GM18508 (cell line): ENCODE results near the gene CYP4F11.
"Not testable (repeated sequence)": the region's sequence is repeated elsewhere in the genome, so short reads cannot be mapped to it uniquely, and the experiment has no call there.

ENCODE experiments used
- ATAC-seq: cut with Tn5 transposase; IDR thresholded peaks from one replicate; pipeline ENCODE4 v1.9.1; 2021; ENCODE audit warnings: moderate number of reproducible peaks; ENCODE audit not compliant: insufficient read depth, unreplicated experiment

Gene CYP4F11

DNA sequence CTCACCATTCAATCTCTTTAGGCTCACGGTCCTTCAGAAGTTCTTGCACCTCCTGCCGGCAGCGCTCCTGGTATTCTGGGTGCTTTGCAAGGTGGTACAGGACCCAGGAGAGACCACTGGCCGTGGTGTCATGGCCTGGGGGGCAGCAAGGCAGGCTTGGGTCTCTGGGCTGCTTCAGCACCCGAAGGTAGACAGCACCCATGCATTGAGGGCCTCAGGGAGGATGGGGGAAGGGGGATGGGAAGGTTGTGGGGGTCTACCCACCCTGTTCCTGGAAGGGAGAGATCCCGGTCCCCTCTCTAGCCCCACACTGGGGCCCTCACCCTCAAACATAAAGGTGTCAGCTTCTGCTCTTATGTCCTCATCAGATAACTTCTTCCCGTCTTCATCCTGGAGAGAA, 48.4 kb downstream of the CYP4F11 start:
- no peak for ATAC-seq

DNA sequence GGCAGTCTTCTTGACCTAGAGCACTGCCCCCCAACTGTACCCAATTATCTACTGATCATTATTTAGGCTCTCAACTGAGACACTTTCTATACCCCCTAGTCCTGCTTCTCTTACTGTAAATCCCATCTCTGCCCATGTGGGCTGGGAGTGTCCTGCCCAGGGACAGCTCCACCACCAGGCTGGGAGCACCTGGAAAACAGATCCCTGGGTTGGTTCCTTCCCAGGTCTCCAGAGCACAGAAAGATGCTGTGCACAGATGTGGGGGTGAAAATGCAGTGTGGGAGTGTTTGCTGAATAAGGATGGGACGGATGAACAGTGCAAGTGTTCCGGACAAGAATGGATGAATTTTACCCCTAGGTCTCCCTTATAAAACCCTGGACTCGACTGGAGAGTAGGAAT, 49.2 kb downstream of the CYP4F11 start:
- no peak for ATAC-seq

DNA sequence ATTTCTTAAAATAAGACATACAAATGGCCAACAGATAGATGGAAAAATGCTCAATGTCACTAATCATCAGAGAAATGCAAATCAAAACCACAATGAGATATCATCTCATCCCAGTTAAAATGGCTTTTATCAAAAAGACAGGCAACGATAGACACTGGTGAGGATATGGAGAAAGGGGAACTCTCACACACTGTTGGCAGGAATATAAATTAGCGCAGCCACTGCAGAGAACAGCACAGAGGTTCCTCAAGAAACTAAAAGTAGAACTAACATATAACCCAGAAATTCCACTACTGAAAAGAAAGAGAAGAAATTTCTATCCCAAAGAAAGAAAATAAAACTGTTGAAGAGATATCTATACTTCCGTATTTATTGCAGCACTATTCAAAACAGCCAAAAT, 51.0 kb downstream of the CYP4F11 start:
- not testable (repeated sequence) for ATAC-seq

DNA sequence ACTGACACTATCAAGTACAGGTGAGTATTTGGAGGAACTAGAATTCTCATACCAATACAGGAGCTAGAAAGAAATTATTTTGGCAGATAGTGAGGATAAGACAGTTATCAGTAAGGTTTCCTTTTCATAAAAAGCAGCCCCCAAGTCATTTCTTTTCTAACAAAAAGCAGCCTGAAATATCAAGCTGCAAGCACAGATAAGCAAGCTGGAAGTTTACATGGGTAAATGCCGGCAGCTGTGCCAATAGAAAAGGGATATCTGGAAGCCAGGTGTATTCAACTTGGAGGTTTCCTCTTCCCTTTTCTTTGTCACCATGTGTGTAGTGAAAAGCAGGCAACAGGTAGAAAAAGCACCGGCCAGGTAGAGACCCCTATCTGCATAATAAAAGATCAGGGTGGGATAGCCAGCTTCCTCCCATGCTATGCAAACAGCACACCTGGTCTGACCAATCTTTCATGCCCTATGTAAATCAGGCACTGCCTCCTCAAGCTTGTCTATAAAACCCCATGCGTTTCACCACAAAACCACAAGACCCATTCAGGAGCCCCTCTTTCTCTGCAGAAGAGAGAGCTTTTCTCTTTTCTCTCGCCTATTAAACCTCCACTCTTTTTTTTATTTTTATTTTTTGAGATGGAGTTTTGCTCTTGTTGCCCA, 59.4 kb downstream of the CYP4F11 start:
- ATAC-seq = no peak

DNA sequence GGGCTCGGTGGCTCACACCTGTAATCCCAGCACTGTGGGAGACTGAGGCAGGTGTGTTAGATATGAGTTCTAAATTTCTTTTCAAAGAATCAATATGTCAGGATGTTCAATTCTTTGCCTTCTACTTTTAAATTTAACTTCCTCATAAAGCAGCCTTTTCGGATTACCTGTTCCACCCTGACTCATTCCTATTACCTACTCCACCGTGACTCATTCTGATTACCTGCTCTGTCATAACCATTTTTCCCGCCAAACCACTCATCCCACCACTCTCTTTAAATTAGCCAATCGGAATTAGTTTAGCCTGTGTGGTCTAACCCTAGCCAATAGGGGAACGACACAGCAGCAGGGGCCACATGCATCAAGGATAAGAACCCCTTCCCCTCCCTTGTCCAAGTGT, 60.6 kb downstream of the CYP4F11 start:
- not testable (repeated sequence) for ATAC-seq

DNA sequence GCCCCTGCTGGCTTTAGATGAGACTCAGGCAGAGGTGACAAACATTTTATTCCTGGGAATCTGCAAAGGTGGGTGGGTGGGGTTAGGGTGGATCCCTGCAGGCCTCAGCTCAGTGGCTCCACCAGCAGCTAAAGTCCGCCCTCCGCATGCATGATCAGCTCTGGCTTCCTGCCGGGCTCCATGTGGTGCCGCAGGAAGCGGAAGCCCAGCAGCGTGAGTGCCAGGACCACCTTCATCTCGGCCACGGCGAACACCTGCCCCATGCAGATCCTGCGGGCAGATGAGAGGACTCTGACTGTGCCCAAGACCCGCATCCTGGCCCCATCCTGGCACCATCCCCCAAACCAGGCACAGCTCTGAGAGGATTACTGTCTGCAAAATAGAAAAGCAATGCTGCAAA, 62.8 kb downstream of the CYP4F11 start:
- no peak for ATAC-seq

DNA sequence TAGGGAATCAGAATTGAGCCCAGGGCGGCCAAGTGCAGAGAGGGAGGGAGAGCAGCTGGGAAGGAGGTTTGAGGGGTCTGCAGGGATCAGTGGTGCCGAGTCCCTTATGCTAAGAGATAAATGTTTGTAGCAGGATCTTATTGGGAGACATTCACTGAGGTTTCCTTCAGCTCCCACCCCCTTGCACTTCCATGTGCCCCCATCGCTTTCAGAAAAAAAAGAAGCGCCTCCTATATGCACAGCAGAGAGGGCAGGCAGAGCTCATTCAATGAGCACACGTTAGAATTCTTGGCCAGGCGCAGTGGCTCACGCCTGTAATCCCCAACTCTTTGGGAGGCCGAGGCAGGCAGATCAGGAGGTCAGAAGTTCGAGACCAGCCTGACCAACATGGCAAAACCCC, 64.5 kb downstream of the CYP4F11 start:
- no peak for ATAC-seq

DNA sequence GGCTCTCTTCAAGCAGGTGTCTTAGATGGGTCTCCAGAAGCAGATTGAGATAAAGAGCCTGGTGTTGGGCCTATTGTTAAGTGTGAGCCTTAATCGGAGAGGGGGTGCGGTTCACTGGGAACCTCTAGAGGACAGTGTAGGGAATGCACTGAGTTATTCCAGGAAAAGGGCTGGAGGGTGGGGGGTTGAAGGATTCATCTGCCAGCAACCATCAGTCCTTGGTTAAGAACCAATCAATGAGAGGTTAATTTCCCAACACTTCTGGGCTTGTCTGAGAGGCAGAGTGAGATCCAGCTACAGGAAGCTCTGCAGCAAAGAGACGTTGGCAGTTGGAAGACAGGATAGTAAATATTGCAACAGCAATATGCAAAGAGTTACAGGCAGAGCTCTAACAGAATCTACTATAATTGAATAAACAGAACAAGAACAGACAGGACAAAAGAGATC, 65.2 kb downstream of the CYP4F11 start:
- no peak for ATAC-seq

DNA sequence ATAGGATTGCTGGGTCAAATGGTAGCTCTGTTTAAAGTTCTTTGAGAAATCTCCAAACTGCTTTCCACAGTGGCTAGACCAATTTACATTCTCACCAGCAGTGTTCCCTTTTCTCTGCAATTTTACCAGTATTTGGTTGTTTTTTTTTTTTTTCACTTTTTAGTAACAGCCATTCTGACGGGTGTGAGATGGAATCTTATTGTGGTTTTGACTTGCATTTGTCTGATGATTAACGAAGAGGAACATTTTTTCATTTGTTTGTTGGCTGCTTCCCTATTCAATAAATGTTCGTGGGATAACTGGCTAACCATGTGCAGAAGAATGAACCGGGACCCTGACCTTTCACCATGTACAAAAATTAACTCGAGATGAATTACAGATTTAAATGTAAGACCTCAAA, 67.7 kb downstream of the CYP4F11 start:
- ATAC-seq = no peak

DNA sequence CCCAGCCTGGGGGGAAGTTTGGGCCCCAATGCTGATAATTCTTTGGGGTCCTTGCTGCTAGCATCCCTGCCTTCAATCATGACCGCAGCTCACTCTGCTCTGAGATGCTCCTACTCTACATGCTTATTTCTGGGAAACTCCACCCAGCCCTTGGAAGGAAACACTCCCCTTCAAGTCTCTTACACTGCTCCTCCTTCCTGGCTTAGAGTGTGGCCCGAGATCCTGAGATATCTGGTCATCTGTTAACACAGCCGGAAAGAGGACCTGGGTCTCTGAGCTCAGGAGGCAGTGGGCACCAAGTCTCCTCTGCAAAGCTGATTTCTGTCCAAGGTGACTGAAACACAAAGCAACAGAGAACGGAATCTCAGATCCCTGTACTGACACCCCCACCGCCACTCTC, 69.5 kb downstream of the CYP4F11 start:
- no peak for ATAC-seq

DNA sequence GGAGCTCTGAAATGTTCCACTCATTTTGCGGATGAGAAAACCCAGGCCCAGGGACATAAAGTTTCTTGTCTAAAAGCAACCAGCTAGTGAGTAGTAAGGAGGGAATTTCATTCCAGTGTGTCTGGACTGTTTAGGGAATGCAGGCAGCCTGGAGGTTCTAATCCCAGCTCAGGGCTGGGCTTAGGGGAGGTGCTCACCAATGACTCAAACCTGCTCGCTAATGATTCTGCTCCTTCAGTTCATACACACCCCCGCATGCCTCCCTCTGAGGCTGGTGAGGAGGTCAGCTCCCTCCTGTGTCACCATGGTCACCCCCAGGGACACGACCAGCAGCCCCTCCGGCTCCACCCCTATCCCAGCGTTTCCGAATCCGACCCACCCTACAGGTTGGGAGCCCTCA, 71.1 kb downstream of the CYP4F11 start:
- no peak for ATAC-seq

DNA sequence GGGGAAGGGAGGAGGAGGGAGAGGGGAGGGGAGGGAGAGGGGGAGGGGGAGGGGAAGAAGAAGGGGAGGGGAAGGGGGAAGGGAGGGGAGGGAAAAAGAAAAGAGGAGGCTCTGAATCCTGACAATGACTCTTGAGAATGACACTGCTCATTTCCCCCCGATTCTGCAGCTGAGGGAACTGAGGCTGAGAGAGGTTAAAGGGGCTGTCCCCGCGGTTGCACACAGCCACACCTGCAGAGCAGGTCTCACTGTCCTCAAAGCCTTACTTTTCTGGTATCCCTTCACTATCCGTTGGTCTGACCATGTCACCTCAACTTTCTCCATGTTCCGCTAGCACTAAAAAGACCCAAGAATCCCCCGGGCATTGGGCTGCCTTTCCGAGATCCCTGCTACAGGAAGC, 71.9 kb downstream of the CYP4F11 start:
- no peak for ATAC-seq
